ENCODE measurements around the gene SAPCD2. TPM values are rescaled to one million over a fixed set of nuclear protein-coding genes. Genes with fewer than 3 reads are reported as not detected.

SAPCD2 gene
- total and polyA plus RNA-seq, 4 donors: 0.26 to 0.60 (median 0.50) TPM; not detected in 1

GRCh38 chr9:137113385-137114159 is 43.2 kb upstream of the SAPCD2 start:
- intact Hi-C loops (cut with DNase I): no loop called here
- Histone ChIP-seq H3K4me1 (ENCODE audit: control insufficient read depth in 1 of 2, insufficient read depth in 2 of 2, low read length in 2 of 2) (no peaks in the 10 kb centered on the region), H3K9me3 (ENCODE audit: control insufficient read depth, low read length) (no peaks in the 10 kb centered on the region), H3K27ac (ENCODE audit: low read depth in 1 of 2, low read length in 2 of 2) (no peak overlapping the region), H3K27me3 (ENCODE audit: control insufficient read depth in 1 of 2, insufficient read depth in 2 of 2, low read length in 1 of 2) (no peaks in the 10 kb centered on the region), H3K4me3 (ENCODE audit: low read length in 2 of 2) (peak overlapping the region; percentile 66 to 76), H3K36me3 (ENCODE audit: control insufficient read depth in 1 of 2, insufficient read depth in 2 of 2, low read length in 1 of 2) (no peaks in the 10 kb centered on the region)
- no peak for DNase-seq
- no peak for ATAC-seq (ENCODE audit: low FRiP score)
- 30 to 53% methylated on average over 27 to 66 of the region's 66 CpGs for WGBS, 2 donors

GRCh38 chr9:137112564-137113384 is 42.4 kb upstream of the SAPCD2 start:
- H3K9me3 ChIP-seq (ENCODE audit: control insufficient read depth, low read length): no peaks in the 10 kb centered on the region
- H3K4me3 ChIP-seq (ENCODE audit: low read length in 2 of 2): no peak overlapping the region
- no peaks in the 10 kb centered on the region for H3K4me1 ChIP-seq (ENCODE audit: control insufficient read depth in 1 of 2, insufficient read depth in 2 of 2, low read length in 2 of 2)
- no peak for ATAC-seq (ENCODE audit: low FRiP score)
- no peaks in the 10 kb centered on the region for H3K27me3 ChIP-seq (ENCODE audit: control insufficient read depth in 1 of 2, insufficient read depth in 2 of 2, low read length in 1 of 2)
- 96 to 97% methylated on average over 41 to 42 of the region's 42 CpGs for WGBS, 2 donors
- no peak for DNase-seq
- intact Hi-C loops (cut with DNase I): no loop called here
- H3K36me3 ChIP-seq (ENCODE audit: control insufficient read depth in 1 of 2, insufficient read depth in 2 of 2, low read length in 1 of 2): peaks cover 0 to 2% of the 10 kb centered on the region in 2 donors
- H3K27ac ChIP-seq (ENCODE audit: low read depth in 1 of 2, low read length in 2 of 2): no peak overlapping the region

GRCh38 chr9:137111788-137112563 is 41.6 kb upstream of the SAPCD2 start:
- Histone ChIP-seq H3K4me1 (ENCODE audit: control insufficient read depth in 1 of 2, insufficient read depth in 2 of 2, low read length in 2 of 2) (no peaks in the 10 kb centered on the region), H3K27ac (ENCODE audit: low read depth in 1 of 2, low read length in 2 of 2) (no peak overlapping the region), H3K9me3 (ENCODE audit: control insufficient read depth, low read length) (no peaks in the 10 kb centered on the region), H3K27me3 (ENCODE audit: control insufficient read depth in 1 of 2, insufficient read depth in 2 of 2, low read length in 1 of 2) (no peaks in the 10 kb centered on the region), H3K4me3 (ENCODE audit: low read length in 2 of 2) (no peak overlapping the region), H3K36me3 (ENCODE audit: control insufficient read depth in 1 of 2, insufficient read depth in 2 of 2, low read length in 1 of 2) (peaks cover 0 to 5% of the 10 kb centered on the region in 2 donors)
- DNase-seq: no peak
- intact Hi-C loops (cut with DNase I): no loop called here
- ATAC-seq (ENCODE audit: low FRiP score): no peak
- WGBS, 2 donors: 90 to 92% methylated on average over 30 to 35 of the region's 35 CpGs

GRCh38 chr9:137110911-137111787 is 40.8 kb upstream of the SAPCD2 start:
- Histone ChIP-seq H3K4me1 (ENCODE audit: control insufficient read depth in 1 of 2, insufficient read depth in 2 of 2, low read length in 2 of 2) (no peaks in the 10 kb centered on the region), H3K4me3 (ENCODE audit: low read length in 2 of 2) (no peak overlapping the region), H3K27me3 (ENCODE audit: control insufficient read depth in 1 of 2, insufficient read depth in 2 of 2, low read length in 1 of 2) (no peaks in the 10 kb centered on the region), H3K9me3 (ENCODE audit: control insufficient read depth, low read length) (no peaks in the 10 kb centered on the region), H3K36me3 (ENCODE audit: control insufficient read depth in 1 of 2, insufficient read depth in 2 of 2, low read length in 1 of 2) (peaks cover 0 to 6% of the 10 kb centered on the region in 2 donors), H3K27ac (ENCODE audit: low read depth in 1 of 2, low read length in 2 of 2) (no peak overlapping the region)
- intact Hi-C loops (cut with DNase I): no loop called here
- ATAC-seq (ENCODE audit: low FRiP score): no peak
- DNase-seq: no peak
- 83 to 85% methylated on average over 27 to 28 of the region's 28 CpGs for WGBS, 2 donors

GRCh38 chr9:137110147-137110910 is 40.0 kb upstream of the SAPCD2 start:
- DNase-seq (no peak), ATAC-seq (ENCODE audit: low FRiP score) (no peak)
- no peak overlapping the region for H3K4me3 ChIP-seq (ENCODE audit: low read length in 2 of 2)
- H3K36me3 ChIP-seq (ENCODE audit: control insufficient read depth in 1 of 2, insufficient read depth in 2 of 2, low read length in 1 of 2): peaks cover 0 to 8% of the 10 kb centered on the region in 2 donors
- H3K4me1 ChIP-seq (ENCODE audit: control insufficient read depth in 1 of 2, insufficient read depth in 2 of 2, low read length in 2 of 2): no peaks in the 10 kb centered on the region
- intact Hi-C loops (cut with DNase I): no loop called here
- H3K9me3 ChIP-seq (ENCODE audit: control insufficient read depth, low read length): no peaks in the 10 kb centered on the region
- H3K27ac ChIP-seq (ENCODE audit: low read depth in 1 of 2, low read length in 2 of 2): no peak overlapping the region
- WGBS, 2 donors: 87 to 89% methylated on average over 34 to 38 of the region's 38 CpGs
- no peaks in the 10 kb centered on the region for H3K27me3 ChIP-seq (ENCODE audit: control insufficient read depth in 1 of 2, insufficient read depth in 2 of 2, low read length in 1 of 2)

- intact Hi-C loops (cut with DNase I): no loop called here
- Histone ChIP-seq H3K27me3 (ENCODE audit: control insufficient read depth in 1 of 2, insufficient read depth in 2 of 2, low read length in 1 of 2) (no peaks in the 10 kb centered on the region), H3K36me3 (ENCODE audit: control insufficient read depth in 1 of 2, insufficient read depth in 2 of 2, low read length in 1 of 2) (peaks cover 0 to 8% of the 10 kb centered on the region in 2 donors), H3K9me3 (ENCODE audit: control insufficient read depth, low read length) (no peaks in the 10 kb centered on the region), H3K4me3 (ENCODE audit: low read length in 2 of 2) (no peak overlapping the region), H3K27ac (ENCODE audit: low read depth in 1 of 2, low read length in 2 of 2) (no peak overlapping the region), H3K4me1 (ENCODE audit: control insufficient read depth in 1 of 2, insufficient read depth in 2 of 2, low read length in 2 of 2) (no peaks in the 10 kb centered on the region)
- 79 to 81% methylated on average over 34 of the region's 34 CpGs for WGBS, 2 donors
- ATAC-seq (ENCODE audit: low FRiP score): peak; percentile 9
- DNase-seq: no peak
Measured at GRCh38 chr9:137109250-137110146, 39.1 kb upstream of the SAPCD2 start.

- H3K9me3 ChIP-seq (ENCODE audit: control insufficient read depth, low read length): no peaks in the 10 kb centered on the region
- DNase-seq (peak in 1 of 2 donors; percentile 56), ATAC-seq (ENCODE audit: low FRiP score) (no peak)
- intact Hi-C loops (cut with DNase I): no loop called here
- H3K27me3 ChIP-seq (ENCODE audit: control insufficient read depth in 1 of 2, insufficient read depth in 2 of 2, low read length in 1 of 2): no peaks in the 10 kb centered on the region
- no peak overlapping the region for H3K4me3 ChIP-seq (ENCODE audit: low read length in 2 of 2)
- 88 to 92% methylated on average over 29 of the region's 29 CpGs for WGBS, 2 donors
- peaks cover 0 to 9% of the 10 kb centered on the region in 2 donors for H3K36me3 ChIP-seq (ENCODE audit: control insufficient read depth in 1 of 2, insufficient read depth in 2 of 2, low read length in 1 of 2)
- no peaks in the 10 kb centered on the region for H3K4me1 ChIP-seq (ENCODE audit: control insufficient read depth in 1 of 2, insufficient read depth in 2 of 2, low read length in 2 of 2)
- no peak overlapping the region for H3K27ac ChIP-seq (ENCODE audit: low read depth in 1 of 2, low read length in 2 of 2)
Measured at GRCh38 chr9:137108608-137109249, 38.4 kb upstream of the SAPCD2 start.

All from aorta (tissue), 5 donors.